Tibial nerve (tissue), 3 donors: ENCODE measurements around the gene NHLRC4.

Source experiments
- POLR2A ChIP-seq, 2 donors: fragments of 450-650 bp; IDR thresholded peaks; one replicate each; pipeline ENCODE4 v1.6.1; 2017; ENCODE audit warnings: antibody characterized with exemption in 2 of 2, mild to moderate bottlenecking in 2 of 2, moderate library complexity in 2 of 2
- TF ChIP-seq, protein P1 (sequence below), 5 experiments: fragments of 200-600 bp in 3 of 5; fragments of 450-650 bp in 2 of 5; sonication (generic) in 3 of 5; IDR thresholded peaks; one replicate each; pipeline ENCODE4 v1.5.1; 2016 to 2019; ENCODE audit warnings: antibody characterized with exemption in 5 of 5, mild to moderate bottlenecking in 3 of 5, moderate library complexity in 2 of 5

DNA sequence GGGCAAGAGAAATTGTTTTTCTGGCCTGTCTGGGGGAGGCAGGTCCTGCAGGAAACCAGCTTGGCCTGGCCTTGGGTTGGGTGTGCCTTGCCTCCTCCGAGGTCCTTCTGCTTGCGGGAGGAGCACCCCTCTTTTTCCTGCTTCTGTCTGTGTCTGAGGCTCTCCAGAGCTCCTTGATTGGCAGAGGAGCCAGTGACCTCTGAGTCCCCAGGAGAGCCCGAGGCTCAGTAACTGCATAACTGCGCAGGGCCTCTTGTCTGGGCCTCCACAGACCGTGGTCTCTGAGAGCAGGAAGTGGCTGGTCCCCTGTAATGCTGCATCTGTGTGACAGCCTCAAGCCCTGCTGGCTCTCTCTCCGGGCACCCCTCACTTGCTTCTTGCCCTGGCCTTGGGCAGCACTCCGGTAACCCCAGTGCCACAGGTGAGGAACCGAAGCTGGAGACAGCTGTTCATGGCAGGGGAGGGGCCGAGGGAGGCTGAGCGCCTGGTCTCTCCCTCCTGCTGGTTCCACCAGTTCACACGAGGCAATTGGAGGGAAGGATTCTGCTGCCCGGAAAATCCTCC lies 37.7 kb upstream of the NHLRC4 start:
- no peak for TF ChIP-seq POLR2A (IDR thresholded peaks at IDR 0.05)
- TF ChIP-seq, protein P1, sequence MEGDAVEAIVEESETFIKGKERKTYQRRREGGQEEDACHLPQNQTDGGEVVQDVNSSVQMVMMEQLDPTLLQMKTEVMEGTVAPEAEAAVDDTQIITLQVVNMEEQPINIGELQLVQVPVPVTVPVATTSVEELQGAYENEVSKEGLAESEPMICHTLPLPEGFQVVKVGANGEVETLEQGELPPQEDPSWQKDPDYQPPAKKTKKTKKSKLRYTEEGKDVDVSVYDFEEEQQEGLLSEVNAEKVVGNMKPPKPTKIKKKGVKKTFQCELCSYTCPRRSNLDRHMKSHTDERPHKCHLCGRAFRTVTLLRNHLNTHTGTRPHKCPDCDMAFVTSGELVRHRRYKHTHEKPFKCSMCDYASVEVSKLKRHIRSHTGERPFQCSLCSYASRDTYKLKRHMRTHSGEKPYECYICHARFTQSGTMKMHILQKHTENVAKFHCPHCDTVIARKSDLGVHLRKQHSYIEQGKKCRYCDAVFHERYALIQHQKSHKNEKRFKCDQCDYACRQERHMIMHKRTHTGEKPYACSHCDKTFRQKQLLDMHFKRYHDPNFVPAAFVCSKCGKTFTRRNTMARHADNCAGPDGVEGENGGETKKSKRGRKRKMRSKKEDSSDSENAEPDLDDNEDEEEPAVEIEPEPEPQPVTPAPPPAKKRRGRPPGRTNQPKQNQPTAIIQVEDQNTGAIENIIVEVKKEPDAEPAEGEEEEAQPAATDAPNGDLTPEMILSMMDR (IDR thresholded peaks at IDR 0.05), result no peak
